K562 (cell line): ENCODE measurements around the gene RRBP1. TPM values are rescaled to one million over a fixed set of nuclear protein-coding genes. Genes with fewer than 3 reads are reported as not detected.

Source experiments
- ARHGAP35 ChIP-seq: fragments of 450-650 bp; IDR thresholded peaks from 2 replicates; pipeline ENCODE4 v1.6.1; 2018; ENCODE audit not compliant: partially characterized antibody
- CHD4 ChIP-seq: fragments of 200-600 bp; sonication (generic); IDR thresholded peaks from 3 replicates; pipeline ENCODE4 v1.6.1; 2012; ENCODE audit warnings: low read depth, mild to moderate bottlenecking, mixed read lengths, low read length, inconsistent platforms; ENCODE audit not compliant: insufficient read depth, insufficient replicate concordance, poor library complexity, severe bottlenecking
- CTCF ChIP-seq, 3 experiments: IDR thresholded peaks in 2 of 3; conservative IDR thresholded peaks in 1 of 3; 2 replicates each; pipeline ENCODE4 v1.5.1; 2011 to 2012; ENCODE audit warnings: low read length in 3 of 3, mild to moderate bottlenecking in 3 of 3, control low read depth in 2 of 3, improper control_type of control experiment in 1 of 3, inconsistent platforms in 1 of 3, low read depth in 1 of 3, mixed read lengths in 1 of 3, moderate library complexity in 1 of 3; ENCODE audit not compliant: insufficient read depth in 2 of 3
- DACH1 ChIP-seq: fragments of 450-650 bp; IDR thresholded peaks from 2 replicates; pipeline ENCODE4 v1.6.1; 2018; ENCODE audit not compliant: partially characterized antibody
- E4F1 ChIP-seq: fragments of 250-450 bp; sonication (Bioruptor Pico); IDR thresholded peaks from 2 replicates; pipeline ENCODE4 v1.5.0; 2021; ENCODE audit warnings: mild to moderate bottlenecking, borderline replicate concordance
- HIVEP1 ChIP-seq: fragments of 250-450 bp; sonication (Bioruptor Pico); IDR thresholded peaks from 2 replicates; pipeline ENCODE4 v1.4.0; 2020; ENCODE audit warnings: mild to moderate bottlenecking
- MCM3 ChIP-seq: fragments of 450-650 bp; IDR thresholded peaks from 2 replicates; pipeline ENCODE4 v1.6.1; 2016
- PKNOX1 ChIP-seq: fragments of 450-650 bp; IDR thresholded peaks from 2 replicates; pipeline ENCODE4 v1.6.1; 2016
- SMAD2 ChIP-seq: fragments of 150-350 bp; IDR thresholded peaks from 2 replicates; pipeline ENCODE4 v1.6.1; 2014; ENCODE audit warnings: low read depth, mild to moderate bottlenecking, low read length
- SMC3 ChIP-seq: conservative IDR thresholded peaks from 2 replicates; pipeline ENCODE4 v1.6.1; 2011; ENCODE audit warnings: low read depth, low read length, improper control_type of control experiment; ENCODE audit not compliant: insufficient read depth
- THAP7 ChIP-seq: fragments of 250-450 bp; sonication (Bioruptor Pico); IDR thresholded peaks from 2 replicates; pipeline ENCODE4 v1.5.0; 2021
- TOE1 ChIP-seq, 2 experiments: fragments of 450-650 bp in 1 of 2; sonication (generic) in 1 of 2; formaldehyde crosslinking in 1 of 2; IDR thresholded peaks; 2 replicates each; pipeline versions ENCODE4 v1.7.1 to v1.8.0; 2016 to 2022; ENCODE audit warnings: borderline replicate concordance in 2 of 2, mild to moderate bottlenecking in 2 of 2, antibody characterized with exemption in 1 of 2, inconsistent platforms in 1 of 2, low read depth in 1 of 2, missing genetic modification reagents in 1 of 2, moderate library complexity in 1 of 2
- XRCC5 ChIP-seq: fragments of 200-400 bp; formaldehyde crosslinking; IDR thresholded peaks from 2 replicates; pipeline ENCODE4 v1.6.1; 2017; ENCODE audit warnings: low read depth, mild to moderate bottlenecking, low read length
- ZBTB26 ChIP-seq: fragments of 450-650 bp; formaldehyde crosslinking; IDR thresholded peaks from 2 replicates; pipeline ENCODE4 v1.4.0; 2022; ENCODE audit warnings: missing genetic modification characterization
- ZKSCAN3 ChIP-seq: fragments of 250-450 bp; sonication (Bioruptor Pico); IDR thresholded peaks from 2 replicates; pipeline ENCODE4 v1.4.0; 2020
- ZNF134 ChIP-seq: fragments of 250-450 bp; sonication (Bioruptor Pico); conservative IDR thresholded peaks from 2 replicates; pipeline ENCODE4 v1.4.0; 2020
- ZNF263 ChIP-seq: sonication (generic); formaldehyde crosslinking; IDR thresholded peaks from 2 replicates; pipeline ENCODE4 v1.8.0; 2022; ENCODE audit warnings: mild to moderate bottlenecking, missing genetic modification reagents, borderline replicate concordance
- polyA plus RNA-seq, 8 experiments: library from polyadenylated mRNA; depleted of rRNA in 4 of 8; stranded (reverse) in 5 of 8; unstranded in 3 of 8; fragments of >200 nt; fragmentation: Nextera tagmentation in 2 of 8; fragmentation: Illumina TruSeq in 1 of 8; extraction: Ambion mirVana in 2 of 8; extraction: Trizol in 1 of 8; gene quantifications; 2 replicates each; pipeline versions ENCODE4 v1.2.1 to v1.2.3, GENCODE V29; 2011 to 2014; ENCODE audit warnings: inconsistent platforms in 1 of 8, missing spikeins in 1 of 8
- total RNA-seq, 7 experiments: library from RNA; depleted of rRNA in 6 of 7; stranded (reverse); fragments of >200 nt in 6 of 7; fragmentation: Illumina TruSeq in 2 of 7; extraction: Trizol in 2 of 7; gene quantifications; 2 replicates each; pipeline versions ENCODE4 v1.2.1 to v1.2.3, GENCODE V29; 2011 to 2021; ENCODE audit warnings: low replicate concordance in 1 of 7

The RRBP1 gene
- total and polyA plus RNA-seq, 9 of the 15 experiments (the other 6 are each of a cell fraction or from before 2014, with no cell fraction given), result 0.84 to 32.0 (median 17.6) TPM

GRCh38 chr20:17569616-17570346 is 112.3 kb downstream of the RRBP1 start, which contains the start of gene DSTN (continued):
- no peak for TF ChIP-seq SMC3
- TF ChIP-seq ZKSCAN3 (CRISPR knock-in tag), result no peak
- TF ChIP-seq MCM3, result no peak
- TF ChIP-seq SMAD2, result no peak
- TF ChIP-seq THAP7 (CRISPR knock-in tag), result no peak
- TF ChIP-seq DACH1, result no peak
- TF ChIP-seq ZBTB26 (CRISPR knock-in tag), result no peak
- no peak for TF ChIP-seq ZNF263
- TF ChIP-seq CHD4, result no peak
- TF ChIP-seq XRCC5, result no peak
- TF ChIP-seq CTCF (IDR thresholded peaks at IDR 0.05 in 2 of 3, conservative IDR thresholded peaks at IDR 0.05 in 1 of 3; ENCODE audit: insufficient read depth in 2 of 3, low read depth in 1 of 3, low read length in 3 of 3), result no peak
- no peak for TF ChIP-seq E4F1 (CRISPR knock-in tag)
- no peak for TF ChIP-seq ARHGAP35
- no peak for TF ChIP-seq HIVEP1 (CRISPR knock-in tag)
- peak; percentile 58 for TF ChIP-seq ZNF134 (CRISPR knock-in tag)
- TF ChIP-seq PKNOX1, result no peak
- TF ChIP-seq TOE1 (IDR thresholded peaks at IDR 0.05; ENCODE audit: borderline replicate concordance), result no peak
- no peak for TF ChIP-seq TOE1 (CRISPR knock-in tag; IDR thresholded peaks at IDR 0.05; ENCODE audit: borderline replicate concordance, low read depth)
